ENCODE data around the gene PRKN.

The PRKN gene

GRCh38 chr6:162019349-162019748, 708.2 kb downstream of the PRKN start:
- DNase-seq = no peak

GRCh38 chr6:162017536-162017935, 710.0 kb downstream of the PRKN start:
- no peak for DNase-seq

GRCh38 chr6:162014069-162014811, 713.3 kb downstream of the PRKN start:
- no peak for DNase-seq

GRCh38 chr6:162005372-162005771, 722.2 kb downstream of the PRKN start:
- no peak for DNase-seq

GRCh38 chr6:161996783-161997182, 730.8 kb downstream of the PRKN start:
- DNase-seq = no peak

- no peak for DNase-seq
These were observed 741.6 kb downstream of the PRKN start for GRCh38 chr6:161985876-161986423.

GRCh38 chr6:161984713-161985112, 742.9 kb downstream of the PRKN start:
- DNase-seq = no peak

- no peak for DNase-seq
These were observed 751.0 kb downstream of the PRKN start for GRCh38 chr6:161976553-161976952.

- DNase-seq = no peak
These were observed 754.5 kb downstream of the PRKN start for GRCh38 chr6:161973064-161973463.

GRCh38 chr6:161971043-161971442, 756.5 kb downstream of the PRKN start:
- no peak for DNase-seq

GRCh38 chr6:161963634-161964234, 763.8 kb downstream of the PRKN start:
- DNase-seq = no peak

GRCh38 chr6:161963181-161963580, 764.4 kb downstream of the PRKN start:
- DNase-seq = no peak

GRCh38 chr6:161961796-161962195, 765.8 kb downstream of the PRKN start:
- DNase-seq = no peak

- DNase-seq = no peak
These were observed 766.5 kb downstream of the PRKN start for GRCh38 chr6:161961046-161961445.

- DNase-seq = no peak
These were observed 768.5 kb downstream of the PRKN start for GRCh38 chr6:161959072-161959471.

GRCh38 chr6:161956082-161956481, 771.5 kb downstream of the PRKN start:
- no peak for DNase-seq

GRCh38 chr6:161954699-161955276, 772.8 kb downstream of the PRKN start:
- DNase-seq = no peak

GRCh38 chr6:161954077-161954476, 773.5 kb downstream of the PRKN start:
- no peak for DNase-seq

GRCh38 chr6:161951126-161951525, 776.4 kb downstream of the PRKN start:
- DNase-seq = no peak

- no peak for DNase-seq
These were observed 778.0 kb downstream of the PRKN start for GRCh38 chr6:161949531-161949930.

GRCh38 chr6:161948462-161948861, 779.1 kb downstream of the PRKN start:
- DNase-seq = no peak

GRCh38 chr6:161947371-161947770, 780.2 kb downstream of the PRKN start:
- DNase-seq = no peak

- no peak for DNase-seq
These were observed 781.1 kb downstream of the PRKN start for GRCh38 chr6:161946461-161946860.

GRCh38 chr6:161943561-161943960, 784.0 kb downstream of the PRKN start:
- no peak for DNase-seq
